GM19043 (cell line): Measurements from ENCODE around the gene LHFPL6.

ENCODE experiments used
- ATAC-seq: cut with Tn5 transposase; IDR thresholded peaks from one replicate; pipeline ENCODE4 v1.9.1; 2021; ENCODE audit warnings: low read depth; ENCODE audit not compliant: unreplicated experiment

The LHFPL6 gene

DNA sequence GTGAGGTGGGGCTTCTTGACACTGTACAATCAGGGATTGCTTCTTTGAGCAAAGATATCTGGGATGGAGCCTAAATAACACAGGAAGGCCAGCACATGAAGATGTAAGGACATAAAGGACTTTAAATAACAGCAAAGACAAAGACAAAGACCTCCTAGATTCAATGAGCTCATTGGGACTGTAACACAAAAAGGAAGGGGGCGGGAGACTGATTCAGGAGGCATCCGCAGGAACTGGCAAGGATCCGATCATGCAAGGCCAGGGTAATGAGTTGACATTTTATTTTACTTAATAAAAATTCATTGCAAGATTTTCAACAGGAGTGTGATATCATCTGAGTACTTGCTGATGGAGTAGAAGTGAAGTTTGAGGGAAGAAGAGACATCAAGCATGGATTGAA, 121.5 kb downstream of the LHFPL6 start:
- ATAC-seq, result no peak

DNA sequence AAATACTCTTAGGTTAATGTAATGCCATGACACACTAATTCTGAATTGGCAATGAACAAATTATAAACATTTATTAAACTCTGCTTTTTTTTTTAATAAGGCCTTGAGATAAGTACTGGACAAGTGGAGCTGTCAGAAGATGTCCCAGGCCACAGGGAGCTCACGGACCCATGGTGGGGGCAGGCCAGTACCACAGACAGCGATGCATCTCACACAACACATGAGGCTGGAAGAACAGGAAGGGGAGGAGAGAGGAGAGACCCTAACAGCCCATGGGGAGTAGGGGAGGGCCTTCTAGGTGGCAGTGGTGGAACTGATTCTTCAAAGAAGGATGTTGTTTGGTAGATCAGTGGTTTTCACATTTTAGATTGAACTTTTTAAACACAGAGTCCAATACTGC, 128.4 kb downstream of the LHFPL6 start:
- no peak for ATAC-seq

DNA sequence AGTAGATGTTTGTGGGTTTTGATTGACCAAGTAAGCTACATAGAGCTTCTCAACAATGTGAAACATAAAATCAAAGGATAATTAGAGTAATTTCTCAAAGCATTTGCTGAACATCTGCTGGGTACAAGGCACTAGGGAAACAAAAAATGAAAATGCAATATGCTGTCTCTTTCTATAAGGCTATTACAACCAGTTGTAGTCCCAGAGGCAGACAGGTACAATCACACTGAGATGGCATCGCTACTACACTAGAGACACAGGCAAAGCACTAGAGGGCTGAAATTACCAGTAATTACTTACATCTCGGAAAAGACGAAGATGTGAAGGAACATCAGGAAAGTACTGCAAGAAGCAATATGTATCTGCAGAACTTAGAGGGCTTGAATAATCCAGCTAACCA, 133.3 kb downstream of the LHFPL6 start:
- ATAC-seq, result no peak

DNA sequence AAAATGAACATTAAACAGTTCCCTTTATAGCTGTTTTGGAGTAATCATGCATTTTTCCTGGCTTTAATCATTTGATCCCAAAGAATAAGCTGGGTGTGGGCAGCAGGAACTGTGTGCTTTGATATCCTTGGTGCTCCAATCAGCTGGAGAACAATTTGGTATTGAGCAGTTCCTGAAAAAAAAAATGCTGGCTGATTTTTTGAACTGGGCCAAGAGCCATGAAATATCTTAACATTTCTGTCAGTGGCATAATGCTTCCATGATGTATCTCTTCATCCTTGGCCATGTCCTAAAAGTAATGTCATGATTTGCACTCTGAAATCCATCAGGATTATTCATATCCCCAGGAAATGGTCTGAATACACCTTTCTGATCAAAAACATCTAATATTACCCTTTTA, 134.7 kb downstream of the LHFPL6 start:
- no peak for ATAC-seq

DNA sequence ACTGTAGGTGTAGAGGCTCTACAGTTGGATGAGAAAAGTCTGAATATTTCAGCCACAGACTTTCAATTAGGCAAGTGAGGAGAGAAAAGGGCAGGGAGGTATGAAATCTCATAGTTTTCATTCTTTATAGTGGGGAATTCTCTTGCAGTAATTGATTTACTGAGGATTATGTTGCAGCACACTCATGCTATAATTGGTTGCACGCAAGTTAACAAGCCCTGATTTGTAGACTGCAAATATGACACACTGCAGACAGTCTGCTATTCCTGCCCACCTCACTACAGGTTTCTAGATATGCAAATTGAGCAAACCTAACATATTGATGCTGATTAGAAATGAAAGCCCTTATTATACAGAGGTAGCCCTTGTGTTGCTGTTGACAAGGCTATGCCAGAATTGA, 139.4 kb downstream of the LHFPL6 start:
- no peak for ATAC-seq

DNA sequence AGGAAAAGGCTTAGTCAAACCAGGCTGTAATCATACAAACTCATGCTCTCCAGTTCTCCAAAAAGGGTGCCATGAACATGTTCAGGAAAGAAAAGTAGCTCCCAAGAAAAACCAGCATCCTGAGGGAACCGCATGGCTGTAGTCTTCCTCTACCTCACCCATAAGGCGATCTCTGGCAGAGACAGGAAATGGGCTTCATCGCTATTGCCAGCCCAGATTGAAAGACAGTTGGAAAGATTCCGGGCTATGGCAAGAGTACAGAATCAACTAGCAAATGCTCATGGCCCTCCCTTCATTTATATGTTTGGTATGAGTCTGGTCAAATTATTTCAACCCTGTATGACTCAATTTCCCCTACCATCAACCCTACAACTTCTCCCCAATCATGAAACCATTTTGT, 140.1 kb downstream of the LHFPL6 start:
- no peak for ATAC-seq

DNA sequence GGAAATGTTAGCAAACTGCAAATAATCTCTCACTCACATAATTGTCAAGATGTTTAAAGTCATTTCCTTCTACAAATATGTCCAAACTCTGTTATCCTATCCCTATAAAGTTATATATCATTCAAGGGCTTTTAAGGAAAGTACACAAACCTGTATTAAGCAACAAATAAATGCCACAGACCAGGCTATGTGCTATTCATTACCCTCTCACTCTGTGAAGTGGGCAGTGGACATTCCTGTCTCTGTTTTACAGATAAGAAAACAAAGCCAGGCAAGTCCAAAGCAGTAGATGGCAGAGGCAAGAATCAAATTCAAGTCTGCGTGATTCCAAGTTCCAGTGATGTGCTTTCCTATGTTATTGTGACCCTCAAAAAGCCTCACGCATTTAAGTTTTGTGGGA, 140.6 kb downstream of the LHFPL6 start:
- no peak for ATAC-seq

DNA sequence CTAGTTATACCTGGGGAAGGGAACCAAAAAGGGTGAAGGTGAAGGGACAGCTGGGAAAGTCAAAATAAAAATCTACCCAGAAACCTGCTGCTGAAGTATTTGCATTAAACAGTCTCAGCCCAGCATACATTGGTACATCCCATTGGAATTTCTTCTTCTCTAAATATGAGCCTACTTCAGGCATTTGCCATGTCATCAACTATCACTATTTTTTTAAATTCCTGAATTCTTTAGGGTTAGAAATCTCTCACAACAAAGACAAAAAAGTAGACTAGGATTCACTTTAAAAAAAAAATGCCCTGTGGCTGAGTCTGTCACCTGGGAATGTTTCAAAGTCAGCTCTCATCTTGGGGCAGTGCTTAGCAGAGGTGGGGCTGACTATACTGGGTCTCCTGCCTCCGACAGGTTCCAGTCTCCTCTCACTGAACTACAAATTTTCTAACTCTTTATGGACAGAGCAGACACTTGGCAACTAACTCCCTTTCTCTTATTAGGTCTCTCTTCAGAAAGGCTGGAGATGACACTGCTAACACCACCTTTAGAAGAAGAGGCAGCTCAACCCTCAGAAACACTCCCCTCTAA, 141.2 kb downstream of the LHFPL6 start:
- ATAC-seq, result no peak

DNA sequence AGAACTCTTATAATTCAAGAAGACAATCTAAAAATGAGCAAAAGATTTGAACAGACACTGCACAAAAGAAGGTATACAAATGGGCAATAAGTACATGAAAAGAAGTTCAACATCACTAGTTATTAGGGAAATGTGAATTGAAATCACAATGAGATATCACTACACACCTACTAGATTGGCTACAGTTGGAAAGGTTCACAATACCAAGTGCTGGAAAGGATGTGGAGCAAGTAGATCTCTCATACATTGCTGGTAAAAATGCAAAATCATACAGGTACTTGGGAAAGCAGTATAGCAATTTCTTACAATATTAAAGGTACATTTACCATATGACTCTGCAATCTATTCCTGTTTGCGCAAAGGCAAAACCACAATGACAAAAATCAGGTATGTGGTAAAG, 145.7 kb downstream of the LHFPL6 start:
- no peak for ATAC-seq

DNA sequence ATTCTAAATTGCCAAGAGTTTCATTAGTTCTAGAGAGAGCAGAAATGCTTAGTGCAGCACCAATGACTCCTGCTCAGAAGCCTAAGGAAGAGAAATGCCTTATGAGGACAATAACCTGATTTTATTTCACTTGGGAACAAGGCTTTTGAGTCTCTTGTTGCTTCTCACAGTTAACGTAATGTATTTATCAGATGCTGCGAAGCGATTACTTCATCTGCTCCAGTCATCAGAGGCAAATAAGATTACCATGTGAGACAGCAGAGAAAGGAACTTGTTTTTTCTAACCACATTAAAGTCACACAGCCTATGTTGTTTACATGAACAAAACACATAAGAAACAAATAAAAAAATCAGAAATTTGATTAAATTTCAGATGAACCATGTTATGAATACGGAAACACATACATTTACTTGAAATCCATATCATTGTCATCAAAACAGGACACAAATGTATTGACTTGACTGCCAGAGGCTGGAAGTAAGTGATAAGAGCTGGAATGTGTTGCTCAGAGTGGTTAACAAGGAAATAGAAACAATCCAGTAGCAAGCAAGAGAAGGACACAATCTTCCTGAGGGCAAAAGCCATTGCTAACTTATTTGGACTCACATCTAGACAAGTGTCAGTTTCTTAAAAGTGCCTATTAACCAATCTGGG, 147.3 kb downstream of the LHFPL6 start:
- no peak for ATAC-seq

DNA sequence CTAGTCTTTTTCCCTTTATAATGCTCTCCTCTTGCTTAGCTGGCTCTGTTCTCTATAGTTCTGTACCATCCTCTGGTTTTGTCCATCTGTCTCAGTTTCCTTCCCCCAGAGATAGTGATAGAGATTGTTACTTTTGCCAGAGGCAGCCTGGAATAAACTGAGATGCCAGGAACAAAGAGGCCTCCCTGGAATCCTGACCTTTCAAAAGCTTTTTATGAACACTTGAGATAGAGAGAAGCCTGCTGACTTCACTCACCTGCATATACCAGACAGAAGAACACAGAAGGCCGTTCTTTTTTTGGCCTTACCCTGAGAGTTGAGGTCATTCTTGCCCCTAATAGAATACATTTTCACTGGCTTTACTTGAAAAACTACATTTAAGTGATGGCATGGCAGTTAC, 150.2 kb downstream of the LHFPL6 start:
- ATAC-seq, result no peak

DNA sequence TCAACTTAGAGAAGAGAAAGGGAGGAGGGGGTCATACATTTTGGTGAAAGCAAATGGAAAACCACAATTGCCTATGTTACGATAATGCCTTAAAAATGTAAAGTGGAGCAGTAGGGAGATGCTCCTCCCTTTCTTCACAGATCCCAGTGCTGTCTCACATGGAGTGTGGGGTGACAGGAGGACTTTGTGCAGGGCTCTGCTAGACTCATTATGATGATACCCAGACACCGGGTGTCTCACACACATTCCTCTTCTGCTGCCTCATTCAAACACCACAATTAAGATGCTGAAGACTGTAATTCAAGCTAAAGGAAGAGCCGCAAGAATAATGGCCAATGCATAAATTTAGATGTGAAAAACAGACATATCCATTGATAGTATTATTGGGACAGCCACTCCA, 150.6 kb downstream of the LHFPL6 start:
- no peak for ATAC-seq

DNA sequence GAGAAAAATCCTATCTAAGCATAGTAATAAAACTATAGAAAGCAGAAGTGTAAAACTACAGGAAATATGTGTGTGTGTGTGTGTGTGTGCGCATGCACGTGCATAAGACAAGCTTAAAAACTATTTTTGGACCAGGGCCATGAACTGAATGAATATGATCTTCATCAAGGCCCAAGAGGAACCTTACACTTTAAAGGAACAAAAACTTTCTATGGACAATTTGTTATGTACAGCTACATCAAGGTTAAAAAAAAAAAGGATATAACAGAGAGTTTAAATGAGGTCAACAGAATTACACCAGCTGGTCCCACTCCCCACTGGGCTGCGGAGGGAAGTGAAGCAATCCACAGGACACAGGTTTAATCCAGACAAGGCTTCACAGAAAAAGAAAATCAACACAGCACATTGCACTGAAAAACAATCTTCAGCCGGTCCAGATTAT, 151.1 kb downstream of the LHFPL6 start:
- no peak for ATAC-seq

DNA sequence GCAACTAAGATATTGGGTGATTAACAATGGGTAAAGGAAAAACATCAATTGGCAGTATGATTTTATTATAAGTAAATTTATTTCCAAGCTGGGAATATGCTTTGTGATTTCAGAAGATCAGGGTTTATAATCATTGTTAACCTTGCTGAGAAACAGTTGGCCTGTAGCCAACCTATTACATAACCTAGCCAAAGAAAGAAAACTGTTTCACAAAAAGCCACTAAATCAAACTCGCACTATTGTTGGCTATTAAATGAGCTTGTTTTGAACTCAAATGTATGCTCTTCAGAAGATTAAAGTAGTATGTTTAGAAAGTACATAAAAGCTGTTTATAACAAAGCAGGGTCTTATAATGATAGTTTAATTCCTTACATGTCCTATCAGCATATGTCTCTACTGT, 151.7 kb downstream of the LHFPL6 start:
- ATAC-seq, result no peak

DNA sequence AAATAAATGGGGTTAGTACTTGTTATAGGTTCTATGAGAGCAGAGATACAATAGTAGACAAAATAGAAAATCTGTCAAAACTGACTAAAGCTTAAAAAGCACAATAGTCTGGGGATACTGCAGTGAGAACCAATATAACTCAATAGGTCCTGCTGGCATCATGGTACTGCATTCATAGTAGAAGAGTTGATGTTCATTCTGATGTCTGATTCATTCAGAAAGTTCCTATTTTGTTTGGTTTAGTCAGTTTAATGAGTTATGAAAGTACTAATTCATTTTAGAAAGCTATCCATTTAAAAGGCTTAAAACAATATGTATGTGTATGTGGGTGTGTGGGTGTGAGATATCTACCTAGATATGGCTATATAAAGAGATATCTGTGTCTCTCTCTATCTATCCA, 152.8 kb downstream of the LHFPL6 start:
- peak; percentile 44 for ATAC-seq

DNA sequence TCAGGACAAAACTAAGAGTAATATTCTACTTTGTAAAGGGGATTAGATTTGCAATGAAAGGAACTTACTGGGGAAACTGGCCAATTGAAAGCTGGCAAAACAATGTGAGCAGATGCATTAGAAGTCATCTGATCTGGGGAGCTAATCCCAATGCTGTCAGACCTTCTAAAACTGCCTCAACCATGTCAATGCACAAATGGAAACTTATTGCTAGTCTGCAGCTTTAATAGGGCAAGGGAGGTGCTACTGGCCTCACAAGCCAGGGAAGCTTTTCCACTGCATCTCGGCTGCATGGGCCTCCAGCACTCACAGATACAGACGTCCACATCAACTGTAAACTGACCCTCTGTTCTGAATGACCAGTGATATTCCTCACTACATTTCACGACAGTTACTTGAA, 154.2 kb downstream of the LHFPL6 start:
- no peak for ATAC-seq

DNA sequence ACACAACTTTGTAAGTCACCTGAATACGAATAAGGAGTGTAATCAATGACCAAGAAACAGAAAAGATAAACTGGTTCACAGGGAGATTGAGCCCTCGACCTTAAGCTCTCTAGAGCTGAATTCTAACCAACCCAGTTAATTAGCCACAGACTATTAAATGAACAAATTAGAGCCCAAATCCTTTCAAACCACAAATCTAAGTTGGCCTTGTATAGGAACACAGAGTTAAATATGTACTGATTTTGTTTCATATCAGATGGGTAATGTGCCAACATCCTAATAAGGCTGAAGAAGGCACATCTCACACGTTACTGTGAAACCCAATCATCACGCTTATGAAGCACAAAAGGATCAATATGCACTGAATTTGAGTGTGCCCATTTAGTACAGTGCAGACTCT, 156.1 kb downstream of the LHFPL6 start:
- no peak for ATAC-seq

DNA sequence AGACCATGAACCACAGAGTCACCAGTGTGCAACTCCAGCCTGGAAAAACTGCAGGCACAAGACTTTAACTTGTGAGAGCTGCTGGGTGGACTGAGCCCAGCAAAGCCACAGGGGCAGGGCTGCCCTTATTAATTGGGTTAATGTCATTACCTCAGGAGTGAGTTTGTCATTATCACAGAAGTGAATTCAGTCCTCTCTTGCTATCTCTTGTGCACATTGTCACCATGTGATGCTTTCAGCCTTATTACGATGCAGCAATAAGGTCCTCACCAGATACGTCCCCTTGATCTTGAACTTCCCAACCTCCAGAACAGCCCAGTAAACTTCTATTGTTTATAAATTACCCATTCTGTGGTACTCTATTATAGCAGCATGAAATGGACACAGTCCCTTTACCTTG, 158.1 kb downstream of the LHFPL6 start:
- ATAC-seq, result no peak

DNA sequence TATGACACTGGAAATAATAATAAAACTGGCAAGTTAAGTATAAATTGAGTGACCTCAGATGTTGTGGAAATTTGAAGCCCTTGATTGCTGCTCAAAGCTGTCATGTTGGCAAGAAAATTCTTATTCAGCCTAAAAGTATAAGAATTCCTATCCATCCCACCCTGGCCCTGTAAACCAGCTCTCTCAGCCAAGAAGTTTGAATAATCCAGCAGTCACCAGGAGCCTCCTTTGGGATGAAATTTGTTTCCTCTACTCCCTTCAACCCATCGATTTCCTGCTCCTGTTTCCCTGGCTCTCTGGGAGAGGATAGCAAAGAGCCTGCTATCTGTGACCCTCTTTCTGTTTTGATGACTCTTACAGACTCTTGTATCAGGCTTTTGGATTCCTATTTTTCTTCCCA, 169.3 kb downstream of the LHFPL6 start:
- no peak for ATAC-seq

DNA sequence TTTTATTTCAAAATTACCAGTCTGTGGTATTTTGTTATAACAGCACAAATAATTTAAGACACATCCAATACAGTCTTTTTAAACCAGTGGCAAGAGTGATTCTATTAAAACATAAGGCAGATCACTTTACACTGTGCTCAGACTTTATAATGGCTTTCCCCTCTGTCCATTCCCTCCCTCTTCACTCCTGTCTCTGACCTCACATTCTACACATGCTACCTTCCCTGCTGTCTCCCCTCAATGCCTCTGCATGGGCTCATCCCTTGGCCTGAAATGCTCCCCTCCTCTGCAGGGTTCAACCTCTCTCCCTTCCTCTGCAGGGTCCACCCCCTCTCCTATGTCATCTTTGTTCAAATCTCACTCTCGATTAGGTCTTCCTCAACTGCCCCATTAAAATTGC, 170.8 kb downstream of the LHFPL6 start:
- ATAC-seq, result no peak

DNA sequence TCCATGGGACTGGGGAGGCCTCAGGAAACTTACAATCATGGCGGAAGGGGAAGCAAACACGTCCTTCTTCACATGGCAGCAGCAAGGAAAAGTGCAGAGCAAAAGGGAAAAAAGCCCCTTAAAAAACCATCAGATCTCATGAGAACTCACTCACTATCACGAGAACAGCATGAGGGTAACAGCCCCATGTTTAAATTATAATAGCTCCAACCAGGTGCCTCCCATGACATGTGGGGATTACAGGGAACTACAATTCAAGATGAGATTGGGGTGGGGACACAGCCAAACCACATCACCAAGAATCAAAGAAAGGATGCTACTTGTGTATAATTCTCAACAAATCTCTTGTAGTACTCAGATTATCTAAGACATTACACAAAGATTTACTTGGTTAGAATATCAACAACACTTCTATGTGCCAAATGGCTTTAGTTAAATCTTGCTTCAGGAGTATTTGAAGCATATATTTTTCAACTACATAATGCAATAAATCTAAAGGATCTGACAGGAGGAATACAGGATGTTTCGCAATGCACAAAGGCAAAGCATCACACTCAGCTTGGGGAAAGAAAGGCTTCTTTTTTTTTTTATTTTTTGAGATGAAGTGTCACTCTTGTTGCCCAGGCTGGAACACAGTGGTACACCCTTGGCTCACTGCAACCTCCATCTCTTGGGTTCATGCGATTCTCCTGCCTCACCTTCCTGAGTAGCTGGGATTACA, 180.0 kb downstream of the LHFPL6 start:
- ATAC-seq, result no peak

DNA sequence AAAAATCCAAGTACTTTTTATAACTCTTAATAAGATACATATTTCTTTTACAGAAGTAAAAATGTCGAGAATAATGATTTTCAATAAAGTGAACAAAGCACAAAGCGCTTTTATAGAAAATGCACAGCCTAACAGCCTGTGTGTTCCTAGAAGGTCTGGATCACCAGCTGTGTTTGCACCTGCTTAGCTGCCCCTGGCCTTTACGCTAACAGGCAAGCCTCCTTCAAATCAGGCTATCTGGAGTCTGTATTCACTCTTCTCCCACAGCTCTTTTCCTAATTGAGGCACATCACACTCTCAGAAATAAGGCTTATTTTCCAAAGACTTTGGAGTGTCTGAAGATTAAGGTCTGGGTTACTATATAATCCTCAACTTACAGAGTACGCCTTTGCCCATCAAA, 183.1 kb downstream of the LHFPL6 start:
- no peak for ATAC-seq
